ENCODE measurements around the gene IRGC.
A peak's percentile ranks its signal among the peaks of the same experiment; 100 is the strongest.

The IRGC gene

GRCh38 chr19:43725468-43725867 is 9.6 kb downstream of the IRGC start:
- no peak for DNase-seq (ENCODE audit: low spot score)

GRCh38 chr19:43726736-43727592 is 11.1 kb downstream of the IRGC start:
- DNase-seq (ENCODE audit: low spot score): no peak

- DNase-seq (ENCODE audit: low spot score): no peak
Observed at GRCh38 chr19:43727593-43727853, 11.6 kb downstream of the IRGC start.

- DNase-seq (ENCODE audit: low spot score): no peak
Observed at GRCh38 chr19:43729919-43730318, 14.0 kb downstream of the IRGC start.

GRCh38 chr19:43731346-43731745 is 15.5 kb downstream of the IRGC start:
- DNase-seq (ENCODE audit: low spot score): no peak

- DNase-seq (ENCODE audit: low spot score): no peak
Observed at GRCh38 chr19:43731846-43732245, 16.0 kb downstream of the IRGC start.

GRCh38 chr19:43735013-43735412 is 19.1 kb downstream of the IRGC start:
- no peak for DNase-seq (ENCODE audit: low spot score)

GRCh38 chr19:43735957-43736356 is 20.1 kb downstream of the IRGC start:
- no peak for DNase-seq (ENCODE audit: low spot score)

- no peak for DNase-seq (ENCODE audit: low spot score)
Observed at GRCh38 chr19:43738780-43739211, 22.9 kb downstream of the IRGC start.

- no peak for DNase-seq (ENCODE audit: low spot score)
Observed at GRCh38 chr19:43739439-43740235, 23.8 kb downstream of the IRGC start.

- no peak for DNase-seq (ENCODE audit: low spot score)
Observed at GRCh38 chr19:43741075-43741825, 25.4 kb downstream of the IRGC start.

GRCh38 chr19:43743059-43743458 is 27.2 kb downstream of the IRGC start:
- no peak for DNase-seq (ENCODE audit: low spot score)

GRCh38 chr19:43747557-43748204 is 31.8 kb downstream of the IRGC start:
- DNase-seq (ENCODE audit: low spot score): no peak

GRCh38 chr19:43748205-43748594 is 32.3 kb downstream of the IRGC start:
- no peak for DNase-seq (ENCODE audit: low spot score)

GRCh38 chr19:43748685-43749084 is 32.8 kb downstream of the IRGC start:
- DNase-seq (ENCODE audit: low spot score): no peak

GRCh38 chr19:43749152-43749551 is 33.3 kb downstream of the IRGC start:
- DNase-seq (ENCODE audit: low spot score): no peak

- DNase-seq (ENCODE audit: low spot score): no peak
Observed at GRCh38 chr19:43749898-43750297, 34.0 kb downstream of the IRGC start.

- no peak for DNase-seq (ENCODE audit: low spot score)
Observed at GRCh38 chr19:43751466-43752220, 35.8 kb downstream of the IRGC start.

- no peak for DNase-seq (ENCODE audit: low spot score)
Observed at GRCh38 chr19:43752287-43752875, 36.5 kb downstream of the IRGC start.

- no peak for DNase-seq (ENCODE audit: low spot score)
Observed at GRCh38 chr19:43754253-43754502, 38.3 kb downstream of the IRGC start.

- peak; percentile 99 for DNase-seq (ENCODE audit: low spot score)
Observed at GRCh38 chr19:43754503-43755255, 38.8 kb downstream of the IRGC start, which contains the start of gene SMG9. Gene SMG9, minus strand, starts transcription at chr19:43754962. Its CDS starts 4,221 bp downstream, at chr19:43750741.
